VCaP (cell line): ENCODE data around the gene MRO.

Source experiments
- H3K27ac ChIP-seq: fragments of 450-650 bp; 2 replicates; pipeline ENCODE4 v1.5.1; 2017
- CTCF ChIP-seq: fragments of 450-650 bp; conservative IDR thresholded peaks from 2 replicates; pipeline ENCODE4 v1.5.1; 2017; ENCODE audit warnings: mild to moderate bottlenecking, moderate library complexity

MRO gene

GRCh38 chr18:50806208-50806616 is 13.6 kb downstream of the MRO start:
- TF ChIP-seq CTCF = no peak

DNA sequence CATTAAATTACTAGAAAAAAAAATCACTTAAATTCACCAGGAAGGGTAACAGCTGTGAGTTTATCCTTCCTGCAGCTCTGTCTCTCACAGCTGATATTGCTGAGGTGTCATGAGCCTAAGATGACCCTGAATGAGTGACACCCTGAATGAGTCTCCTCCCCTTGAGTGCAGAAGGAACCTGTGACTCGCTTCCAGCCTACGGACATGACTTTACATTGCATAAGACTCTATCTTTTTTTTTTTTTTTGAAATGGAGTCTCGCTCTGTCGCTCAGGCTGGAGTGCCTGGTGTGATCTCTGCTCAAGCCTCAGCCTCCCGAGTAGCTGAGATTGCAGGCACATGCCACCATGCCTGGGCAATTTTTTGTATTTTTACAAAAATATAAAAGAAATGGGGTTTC is 14.1 kb downstream of the MRO start:
- no peak overlapping the region for H3K27ac ChIP-seq

More at GRCh38 chr18:50806208-50806616, 13.6 kb downstream of the MRO start:
- no peak overlapping the region for H3K27ac ChIP-seq

GRCh38 chr18:50803592-50803991 is 16.2 kb downstream of the MRO start:
- TF ChIP-seq CTCF = no peak
- no peak overlapping the region for H3K27ac ChIP-seq

More for the DNA sequence above, 14.1 kb downstream of the MRO start:
- TF ChIP-seq CTCF = no peak

- no peak for TF ChIP-seq CTCF
- no peak overlapping the region for H3K27ac ChIP-seq
Measured at GRCh38 chr18:50802141-50802540, 17.7 kb downstream of the MRO start.

GRCh38 chr18:50797142-50797541 is 22.7 kb downstream of the MRO start:
- no peak overlapping the region for H3K27ac ChIP-seq
- TF ChIP-seq CTCF = no peak

GRCh38 chr18:50796495-50796894 is 23.3 kb downstream of the MRO start:
- H3K27ac ChIP-seq = no peak overlapping the region
- no peak for TF ChIP-seq CTCF

- no peak for TF ChIP-seq CTCF
- H3K27ac ChIP-seq = no peak overlapping the region
Measured at GRCh38 chr18:50793641-50794565, 25.9 kb downstream of the MRO start.
